Left renal cortex interstitium (tissue), 4 donors: Measurements from ENCODE around the gene CBS. TPM values are rescaled to one million over a fixed set of nuclear protein-coding genes. Genes with fewer than 3 reads are reported as not detected.
"Not testable (repeated sequence)": the region's sequence is repeated elsewhere in the genome, so short reads cannot be mapped to it uniquely, and the experiment has no call there.

Experiments
- DNase-seq, 4 donors: peaks; one replicate each; pipeline ENCODE4 v3.0.0-alpha.2; 2013; ENCODE audit warnings: low read depth in 4 of 4, low spot score in 2 of 4, missing footprints in 1 of 4
- polyA plus RNA-seq, 4 donors: library from polyadenylated mRNA; unstranded; fragments of 120-200 nt; gene quantifications; one replicate each; pipeline ENCODE4 v1.2.1, GENCODE V29; 2013; ENCODE audit not compliant: insufficient read length in 4 of 4

Gene CBS
- polyA plus RNA-seq, 4 donors, result 19.8 to 63.8 (median 40.4) TPM

DNA sequence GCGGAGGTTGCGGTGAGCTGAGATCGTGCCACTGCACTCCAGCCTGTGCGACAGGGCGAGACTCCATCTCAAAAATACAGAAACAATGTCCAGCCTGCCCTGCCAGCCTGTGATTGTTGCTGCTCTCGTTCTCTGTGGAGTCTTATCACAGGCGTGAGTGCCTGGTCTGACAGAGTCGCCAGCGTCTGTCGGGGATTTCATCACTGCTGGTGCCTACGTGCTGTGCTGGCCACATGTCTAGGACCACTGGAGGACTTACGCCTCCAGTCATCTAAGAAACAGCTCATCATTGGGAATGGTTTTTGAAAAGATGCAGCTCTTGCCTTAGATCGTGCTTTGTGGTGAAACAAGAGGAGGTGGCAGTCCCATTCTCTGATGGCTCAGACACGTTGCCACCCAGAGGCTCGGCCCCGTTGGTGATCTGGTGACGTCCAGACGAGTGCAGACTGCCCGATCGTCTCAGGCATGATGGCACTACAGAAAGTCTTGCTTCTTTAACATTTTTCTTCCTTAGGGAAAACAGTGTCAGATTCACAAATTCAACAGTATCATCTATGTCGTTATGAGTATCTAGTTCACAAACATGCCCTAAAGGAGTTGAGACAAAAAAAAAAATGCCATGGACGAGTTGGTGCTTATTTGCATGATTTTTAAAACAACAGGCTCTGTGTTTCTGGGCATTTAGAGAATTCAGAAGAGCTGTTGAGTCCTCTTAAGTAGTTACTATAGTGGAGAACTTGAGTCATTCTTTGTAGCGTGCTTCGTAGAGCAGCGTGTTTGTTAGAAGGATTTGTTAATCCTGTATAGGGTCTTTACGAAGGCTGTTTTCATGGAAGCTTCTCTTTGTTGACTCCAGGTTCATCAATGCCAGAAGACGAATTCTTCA lies 47.5 kb downstream of the CBS start:
- no peak for DNase-seq

DNA sequence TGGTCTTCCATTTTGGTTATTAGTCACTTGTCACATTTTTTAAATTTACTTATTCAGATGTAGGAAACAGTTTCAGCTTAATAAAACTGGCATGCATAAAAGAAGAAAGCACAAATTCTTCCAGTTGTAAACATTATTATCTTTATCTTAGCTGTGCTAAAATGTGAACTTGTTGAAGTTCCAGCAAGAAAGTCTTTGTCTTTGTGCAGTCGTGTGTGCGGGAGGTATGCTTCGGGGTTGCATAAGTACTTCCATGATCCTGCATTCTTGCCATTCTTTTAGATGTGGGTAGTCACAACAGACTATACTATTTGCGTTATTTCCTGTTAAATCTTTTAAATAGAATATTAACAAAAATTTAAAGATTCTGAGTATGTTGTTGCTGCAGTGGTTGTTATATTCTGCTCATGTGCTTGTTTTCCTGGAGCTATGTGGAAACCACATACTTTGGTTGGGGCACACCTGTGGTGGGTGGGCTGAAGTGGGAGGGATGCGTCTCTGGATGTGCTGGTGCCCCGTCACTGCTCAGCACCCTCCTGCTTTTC lies 49.9 kb downstream of the CBS start:
- no peak for DNase-seq

DNA sequence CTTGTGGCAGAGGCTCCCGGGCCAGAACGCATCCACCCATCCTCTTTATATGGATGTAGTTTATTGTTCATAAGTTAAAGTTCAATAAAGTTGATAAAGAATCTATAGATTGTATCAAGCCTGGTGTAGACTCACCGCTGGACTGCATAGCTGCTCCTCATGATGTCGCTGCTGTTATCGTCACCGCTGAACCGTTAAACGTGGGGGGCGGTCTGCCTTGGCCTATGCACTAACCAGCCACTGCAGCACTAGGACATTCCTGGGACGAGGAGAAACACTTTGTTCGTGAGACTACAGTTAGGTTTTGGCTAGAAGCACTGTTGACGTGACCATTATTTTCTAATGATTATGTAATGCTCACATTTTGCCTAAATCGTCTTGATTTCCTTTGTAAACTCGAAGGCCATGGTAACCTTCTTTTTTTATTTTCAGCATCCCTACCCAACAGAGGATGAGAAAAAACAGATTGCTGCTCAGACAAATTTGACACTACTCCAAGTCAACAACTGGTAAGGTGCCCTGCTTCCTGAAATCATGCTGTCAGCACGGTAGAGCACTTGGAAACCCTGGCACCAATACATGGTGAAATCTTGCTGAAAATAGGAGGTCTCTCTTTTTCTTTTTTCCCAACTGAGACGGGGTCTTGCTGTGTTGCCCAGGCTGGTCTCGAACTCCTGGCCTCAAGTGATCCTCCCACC lies 51.0 kb downstream of the CBS start:
- DNase-seq, result no peak

- no peak for DNase-seq
Observed at GRCh38 chr21:43023175-43023574, 52.5 kb downstream of the CBS start.

- DNase-seq, result no peak
Observed at GRCh38 chr21:43021756-43022600, 53.7 kb downstream of the CBS start.

DNA sequence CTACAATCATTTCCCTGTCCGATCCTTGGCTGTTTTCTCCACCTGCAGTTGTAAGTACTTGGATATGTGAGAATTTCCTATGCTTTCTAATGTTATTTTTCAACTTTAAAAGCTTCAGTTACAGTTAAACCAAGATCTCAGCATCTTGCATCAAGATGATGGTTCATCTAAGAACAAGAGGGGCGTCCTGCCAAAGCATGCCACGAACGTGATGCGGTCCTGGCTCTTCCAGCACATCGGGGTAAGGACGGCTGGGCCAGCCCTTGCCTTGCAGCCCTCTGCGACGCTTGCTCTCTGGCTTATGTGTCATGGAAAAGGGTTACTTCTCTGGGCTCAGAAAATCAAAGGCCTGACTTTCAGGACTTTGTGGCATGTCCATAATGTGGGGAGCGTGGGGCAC lies 54.4 kb downstream of the CBS start:
- DNase-seq, result no peak

DNA sequence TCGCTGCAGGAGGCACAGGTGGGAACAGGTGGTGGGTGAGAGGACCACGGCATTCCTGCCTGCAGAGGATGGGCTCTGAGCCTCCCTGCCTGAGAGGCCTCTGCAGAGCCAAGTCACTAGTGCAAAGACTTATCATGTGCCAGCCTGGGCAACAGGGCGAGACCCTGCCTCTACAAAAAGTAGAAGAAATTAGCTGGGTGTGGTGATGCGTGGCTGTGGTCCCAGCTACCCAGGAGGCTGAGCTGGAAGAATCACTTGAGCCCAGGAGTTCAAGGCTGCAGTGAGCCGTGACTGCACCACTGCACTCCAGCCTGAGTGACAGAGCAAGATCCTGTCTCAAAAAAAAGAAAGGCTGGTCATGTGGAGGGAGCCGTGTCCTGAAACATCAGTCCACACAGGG lies 54.9 kb downstream of the CBS start:
- no peak for DNase-seq

GRCh38 chr21:43020177-43020576 lies 55.5 kb downstream of the CBS start:
- DNase-seq, result no peak

GRCh38 chr21:43018519-43018918 lies 57.1 kb downstream of the CBS start:
- no peak for DNase-seq

GRCh38 chr21:43016728-43017127 lies 58.9 kb downstream of the CBS start:
- no peak for DNase-seq

GRCh38 chr21:43015906-43016540 lies 59.6 kb downstream of the CBS start:
- DNase-seq, result no peak

DNA sequence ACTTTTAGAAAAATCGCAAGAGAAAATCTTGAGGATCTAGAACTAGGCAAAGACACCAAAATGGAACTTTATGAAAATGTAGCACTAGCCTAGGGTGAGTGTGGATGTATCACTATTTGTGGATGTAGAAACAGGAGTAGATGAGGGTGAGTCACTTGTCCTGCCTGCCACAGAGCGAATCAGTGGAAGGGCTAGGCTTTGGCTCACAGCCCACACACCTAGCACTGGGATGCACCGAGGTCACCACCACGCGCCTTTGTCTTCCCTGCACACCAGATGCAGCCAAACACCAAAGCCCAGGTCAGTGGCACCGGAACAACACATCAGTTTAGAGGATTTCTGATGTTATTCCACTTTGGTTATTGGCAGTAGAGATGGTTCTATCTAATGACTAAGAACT lies 63.0 kb downstream of the CBS start:
- DNase-seq, result no peak

DNA sequence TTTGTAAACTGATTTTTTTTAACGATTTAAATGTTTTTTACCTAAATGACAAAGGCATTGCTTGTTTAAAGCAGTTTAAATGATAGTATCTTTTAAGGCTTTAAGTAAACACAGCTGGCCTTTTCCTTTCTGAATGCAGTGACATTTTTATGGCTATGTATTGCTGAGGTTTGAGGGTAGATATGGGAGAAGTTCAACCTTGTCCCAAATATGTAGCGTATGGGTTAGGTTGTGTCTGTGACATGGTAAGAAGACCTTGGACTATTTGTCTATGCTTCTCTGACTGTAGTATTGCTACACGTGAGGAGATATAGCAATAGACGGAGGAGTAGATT lies 68.8 kb downstream of the CBS start:
- no peak for DNase-seq

- not testable (repeated sequence) for DNase-seq
Observed at GRCh38 chr21:43006051-43006873, 69.4 kb downstream of the CBS start.

DNA sequence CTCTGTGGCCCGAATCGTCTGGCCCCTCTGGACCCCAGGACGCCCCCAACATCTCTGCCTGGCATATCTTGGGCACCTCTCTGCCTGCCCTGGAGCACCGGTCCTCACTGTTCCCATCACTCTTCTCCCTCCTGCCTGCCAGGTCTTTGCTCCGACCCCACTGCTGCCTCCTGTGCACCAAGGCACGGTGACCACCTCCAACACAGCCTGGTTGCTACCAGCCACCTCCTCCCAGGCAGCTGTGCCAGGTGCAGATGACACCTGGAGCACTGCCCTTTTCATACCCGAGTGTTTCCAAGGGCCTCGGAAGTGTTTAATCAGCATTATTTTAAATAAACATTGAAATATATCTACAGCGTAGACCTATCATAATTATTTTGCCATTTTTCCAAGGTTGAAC lies 70.0 kb downstream of the CBS start:
- no peak for DNase-seq

GRCh38 chr21:43004926-43005325 lies 70.7 kb downstream of the CBS start:
- DNase-seq, result no peak
